Measurements from ENCODE around the gene USP19. TPM values are rescaled to one million over a fixed set of nuclear protein-coding genes. Genes with fewer than 3 reads are reported as not detected.
A peak's percentile ranks its signal among the peaks of the same experiment; 100 is the strongest.

USP19 gene
- total RNA-seq, 1 experiment from 2014 or later: 66.3 TPM

GRCh38 chr3:49140080-49140479 is 19.5 kb upstream of the USP19 start:
- no peak overlapping the region for H2AK5ac ChIP-seq (ENCODE audit: insufficient read length, low read length)
- Mint-ChIP-seq H3K9me3 (peaks cover 15 to 27% of the 10 kb centered on the region in 2 experiments), H3K36me3 (ENCODE audit: insufficient read depth in 1 of 3, low read depth in 3 of 3) (peaks cover 6 to 11% (median 9%) of the 10 kb centered on the region in 3 experiments; a peak in 5 of 7 replicates), H3K27me3 (ENCODE audit: low read depth) (peaks cover 48% of the 10 kb centered on the region), H3K27ac (peak overlapping the region in 1 of 3 experiments; percentile 51; a peak in 1 of 7 replicates), H3K4me3 (no peak overlapping the region), H3K4me1 (0 out of 4 replicates have a peak, but pooled peaks cover 0 to 2% of the 10 kb centered on the region in 2 experiments)
- WGBS (ENCODE audit: extremely low coverage, insufficient read length, low lambda C conversion rate): no CpG with 5 or more reads among the region's 3 CpGs
- no peak overlapping the region for H3K14ac ChIP-seq (ENCODE audit: insufficient read depth, low read length)
- TF ChIP-seq CTCF (conservative IDR thresholded peaks at IDR 0.05): no peak
- H3K4ac ChIP-seq (ENCODE audit: low read depth, low read length): no peak overlapping the region
- no peak overlapping the region for H4K91ac ChIP-seq (ENCODE audit: insufficient read length, low read depth, low read length)
- H4K20me1 ChIP-seq (ENCODE audit: control insufficient read depth, insufficient read depth, insufficient read length): no peaks in the 10 kb centered on the region
- H2BK5ac ChIP-seq (ENCODE audit: insufficient read length, low read length): no peak overlapping the region
- H3K18ac ChIP-seq (ENCODE audit: insufficient read length, low read depth, low read length): no peak overlapping the region
- no peaks in the 10 kb centered on the region for H3K23me2 ChIP-seq (ENCODE audit: insufficient read length, low read depth, low read length, poor library complexity, severe bottlenecking)
- no peak overlapping the region for H3T11ph ChIP-seq (ENCODE audit: low read length)
- H3K9me3 ChIP-seq (ENCODE audit: control insufficient read depth, low read depth, low read length): peaks cover 10% of the 10 kb centered on the region
- H3K4me2 ChIP-seq (ENCODE audit: insufficient read depth, insufficient read length, low read length): no peak overlapping the region
- no peak overlapping the region for H2BK15ac ChIP-seq (ENCODE audit: low read depth, low read length)
- no peak overlapping the region for H3K23ac ChIP-seq (ENCODE audit: insufficient read length, low read depth, low read length)
- no peak overlapping the region for H4K5ac ChIP-seq (ENCODE audit: insufficient read length, low read depth, low read length)
- no peaks in the 10 kb centered on the region for H3K27me3 ChIP-seq (ENCODE audit: insufficient read depth, low read length)
- no peak overlapping the region for H3K27ac ChIP-seq (ENCODE audit: insufficient read length, low read depth, low read length)
- no peaks in the 10 kb centered on the region for H3K79me2 ChIP-seq (ENCODE audit: insufficient read depth, low read length)
- H2BK120ac ChIP-seq (ENCODE audit: low read depth, low read length, poor library complexity, severe bottlenecking): no peak overlapping the region
- DNase-seq: no peak
- H3K4me1 ChIP-seq (ENCODE audit: insufficient read depth, low read length): no peaks in the 10 kb centered on the region
- no peak overlapping the region for H2BK12ac ChIP-seq (ENCODE audit: insufficient read length, low read depth, low read length)
- no peak overlapping the region for H2AFZ ChIP-seq (ENCODE audit: low read length)
- H4K8ac ChIP-seq (replicated peaks; ENCODE audit: insufficient read length, low read depth, low read length): no peak overlapping the region
- no peaks in the 10 kb centered on the region for H3K79me1 ChIP-seq (ENCODE audit: insufficient read depth, low read depth, low read length, poor library complexity, severe bottlenecking)
- H3K9ac ChIP-seq (ENCODE audit: extremely low read depth, insufficient read length, low read length): no peak overlapping the region
- no peak overlapping the region for H2BK20ac ChIP-seq (ENCODE audit: low read depth, low read length, poor library complexity, severe bottlenecking)
- H3K56ac ChIP-seq (ENCODE audit: insufficient read length, low read depth, low read length): no peak overlapping the region
